HG03354 (cell line): ENCODE data around the gene FHIP1A.
A peak's percentile ranks its signal among the peaks of the same experiment; 100 is the strongest.
"Not testable (repeated sequence)": the region's sequence is repeated elsewhere in the genome, so short reads cannot be mapped to it uniquely, and the experiment has no call there.

ENCODE experiments used
- ATAC-seq: cut with Tn5 transposase; IDR thresholded peaks from one replicate; pipeline ENCODE4 v1.9.1; 2021; ENCODE audit warnings: mild to moderate bottlenecking; ENCODE audit not compliant: unreplicated experiment, poor library complexity, severe bottlenecking

The FHIP1A gene

DNA sequence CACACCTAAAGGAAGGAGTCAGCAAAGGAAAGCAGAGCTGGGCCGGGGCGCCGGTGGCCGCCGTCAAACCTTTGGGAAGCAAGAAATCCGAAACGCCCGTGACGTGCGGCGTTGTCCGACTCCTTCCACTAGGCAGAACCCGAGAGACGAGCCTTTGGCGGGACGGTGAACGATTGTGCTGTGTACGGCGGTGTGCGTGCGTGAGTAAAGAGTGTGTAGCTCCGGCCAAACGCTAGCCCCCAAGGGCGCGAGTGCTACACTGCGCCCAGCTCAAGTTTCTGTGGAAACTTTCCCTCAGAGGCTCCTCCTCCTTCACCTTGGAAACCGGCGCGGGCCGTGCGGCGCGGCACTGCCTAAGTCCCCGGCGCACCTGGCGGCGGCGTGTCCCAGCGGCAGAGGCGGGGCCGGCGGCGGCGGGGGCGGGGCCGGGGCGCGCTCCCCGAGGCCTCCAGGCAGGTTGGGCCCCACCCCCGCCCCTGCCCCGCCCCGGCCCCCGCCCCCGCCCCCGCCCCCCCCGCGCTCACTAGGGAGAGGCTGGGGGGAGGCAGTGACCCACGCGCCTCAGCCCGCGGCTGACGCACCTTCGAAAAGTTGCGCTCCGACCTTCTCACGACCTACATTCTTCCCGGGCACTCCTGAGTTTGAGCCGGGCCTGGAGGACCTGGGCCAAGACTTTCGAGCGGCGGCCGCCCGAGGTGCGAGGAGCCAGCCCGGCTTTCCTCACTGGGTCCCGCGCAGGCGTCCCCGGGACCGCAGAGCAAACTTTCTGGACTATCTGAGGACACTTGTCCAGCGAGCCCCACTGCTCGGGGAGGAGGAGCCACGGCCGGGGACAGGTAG, at the start of gene FHIP1A:
Gene FHIP1A (plus strand): TSS at position 547 of the 840 bp plus-strand sequence. CDS start 157,084 bp downstream, outside the sequence.
- peak; percentile 82 for ATAC-seq

DNA sequence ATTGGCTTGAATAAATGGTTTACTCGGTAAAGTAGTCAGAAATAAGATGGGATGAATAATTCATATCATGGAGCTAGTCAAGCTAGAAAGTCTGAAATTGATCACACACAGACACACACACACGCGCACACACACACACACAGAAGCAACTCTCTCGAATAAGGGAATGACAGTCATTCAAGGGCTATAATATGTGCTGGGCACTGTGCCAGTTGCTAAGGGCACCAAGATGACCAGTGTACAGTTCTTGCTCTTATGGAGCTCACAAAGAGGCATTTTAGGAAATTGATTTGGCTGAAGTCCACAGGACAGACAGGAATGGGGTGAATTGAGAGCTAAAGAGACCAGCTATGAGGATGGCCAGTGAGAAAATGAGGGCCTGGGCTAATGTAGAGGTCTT, 49.4 kb upstream of the FHIP1A start:
- no peak for ATAC-seq

DNA sequence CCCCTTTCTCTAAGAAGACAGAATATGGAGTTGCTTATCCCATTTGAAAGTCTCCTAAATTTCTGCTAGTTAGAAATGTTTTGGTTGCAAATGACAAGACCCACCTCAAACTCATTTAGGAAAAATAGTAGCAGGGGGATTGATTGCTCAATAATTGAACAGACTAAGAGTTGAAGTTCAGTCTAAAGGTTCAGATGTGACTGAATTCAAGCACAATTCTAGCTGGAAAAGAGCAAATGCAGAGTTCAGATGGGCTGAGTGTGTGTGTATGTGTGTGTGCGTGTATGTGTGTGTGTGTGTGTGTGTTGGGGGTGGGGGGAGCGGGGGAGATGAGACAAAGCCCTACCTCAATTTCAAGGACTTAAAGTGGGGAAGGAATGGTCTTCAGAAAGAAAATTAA, 47.9 kb upstream of the FHIP1A start:
- ATAC-seq: no peak

DNA sequence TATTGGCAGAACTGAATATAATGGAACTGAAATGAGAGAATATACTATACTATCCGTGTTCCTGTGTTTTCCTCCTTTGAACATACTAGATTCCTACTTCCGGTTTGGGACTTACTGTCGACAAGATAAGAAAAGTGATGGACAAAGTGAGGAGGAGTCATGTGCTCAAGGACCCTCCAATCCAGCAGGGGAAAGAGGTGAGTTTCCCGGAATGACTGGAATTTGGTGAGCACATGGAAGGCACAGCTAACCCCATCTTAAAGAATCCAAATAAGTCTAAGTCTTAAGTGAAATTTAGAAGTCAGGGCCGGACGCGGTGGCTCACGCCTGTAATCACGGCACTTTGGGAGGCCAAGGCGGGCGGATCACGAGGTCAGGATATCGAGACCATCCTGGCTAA, 47.0 kb upstream of the FHIP1A start:
- no peak for ATAC-seq

DNA sequence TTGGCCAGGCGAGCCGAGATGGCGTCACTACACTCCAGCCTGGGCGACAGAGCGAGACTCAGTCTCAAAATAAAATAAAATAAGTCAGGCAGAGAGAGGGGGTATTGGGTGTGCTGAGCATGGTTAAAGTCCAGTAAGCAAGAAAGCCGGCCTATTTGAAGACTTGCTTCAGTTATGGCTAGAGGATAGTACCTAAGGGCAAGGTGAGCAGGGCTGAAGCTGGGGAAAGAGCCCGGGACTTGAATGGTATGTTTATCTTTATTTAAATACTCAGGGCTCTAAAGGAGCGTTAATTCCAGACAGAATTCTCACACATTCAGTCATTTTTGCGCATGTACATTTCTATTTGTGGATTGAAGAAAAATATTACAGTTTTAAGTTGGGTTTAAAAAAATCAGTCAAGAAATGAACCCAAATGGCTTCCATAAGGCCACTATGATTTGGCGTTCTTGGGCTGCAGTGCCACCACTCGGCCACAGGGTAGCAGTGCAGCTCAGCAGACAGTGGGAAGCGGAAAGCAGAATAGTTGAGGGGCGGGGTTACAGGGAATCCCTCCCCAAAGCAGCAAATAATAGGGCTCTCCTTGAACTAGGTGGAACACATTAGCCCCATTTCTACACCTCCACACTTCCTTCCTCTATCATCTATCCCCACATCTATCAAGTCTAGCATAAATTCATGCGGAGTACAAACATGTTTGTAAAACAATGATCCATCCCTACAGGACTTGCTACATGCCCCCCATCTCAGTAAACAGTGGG, 46.4 kb upstream of the FHIP1A start:
- ATAC-seq: peak; percentile 100

DNA sequence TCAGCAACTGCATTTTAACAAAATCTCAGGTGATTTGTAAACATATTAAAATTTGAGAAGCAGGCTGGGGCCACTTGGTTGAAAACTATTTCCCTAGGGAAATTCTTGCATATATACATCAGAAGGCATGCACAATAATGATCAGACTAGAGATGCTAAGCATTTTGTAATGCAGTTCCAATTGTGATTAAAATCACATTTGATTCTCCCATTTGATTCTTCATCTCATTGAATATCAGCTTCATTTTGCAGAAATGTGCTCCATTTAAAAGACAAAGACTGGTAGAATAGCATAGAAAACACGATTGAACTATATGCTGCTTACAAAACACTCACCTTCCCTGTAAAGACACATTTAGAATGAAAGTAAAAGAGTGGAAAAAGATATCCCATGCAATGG, 32.4 kb upstream of the FHIP1A start:
- no peak for ATAC-seq

DNA sequence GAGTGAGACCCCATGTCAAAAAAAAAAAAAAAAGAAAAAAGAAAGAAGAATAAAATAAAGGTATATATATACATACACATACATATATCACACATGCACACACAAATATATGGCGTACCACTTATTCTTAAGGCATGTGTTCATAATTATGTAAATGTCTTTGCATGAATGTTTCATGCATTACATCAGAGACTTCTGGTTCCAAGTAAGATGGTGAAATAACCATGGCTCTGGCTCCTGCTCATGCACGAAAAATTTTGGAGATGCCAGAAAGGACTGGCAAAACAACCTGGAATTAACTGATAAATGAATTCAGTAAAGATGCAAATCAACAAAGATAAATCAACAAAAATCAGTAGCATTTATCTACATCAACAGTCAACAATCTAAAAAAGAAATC, 19.7 kb upstream of the FHIP1A start:
- ATAC-seq: no peak

DNA sequence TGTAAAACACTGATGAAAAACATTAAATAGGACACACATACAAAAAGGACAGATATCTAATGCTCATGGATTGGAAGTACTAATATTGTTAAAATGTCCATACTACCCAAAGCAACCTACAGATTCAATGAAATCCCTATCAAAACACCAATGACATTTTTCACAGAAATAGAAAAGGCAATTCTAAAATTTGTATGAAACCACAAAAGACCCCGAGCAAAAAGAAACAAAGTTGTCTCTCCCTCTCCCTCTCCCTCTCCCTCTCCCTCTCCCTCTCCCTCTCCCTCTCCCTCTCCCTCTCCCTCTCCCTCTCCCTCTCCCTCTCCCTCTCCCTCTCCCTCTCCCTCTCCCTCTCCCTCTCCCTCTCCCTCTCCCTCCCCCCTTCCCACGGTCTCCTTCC, 19.2 kb upstream of the FHIP1A start:
- not testable (repeated sequence) for ATAC-seq

DNA sequence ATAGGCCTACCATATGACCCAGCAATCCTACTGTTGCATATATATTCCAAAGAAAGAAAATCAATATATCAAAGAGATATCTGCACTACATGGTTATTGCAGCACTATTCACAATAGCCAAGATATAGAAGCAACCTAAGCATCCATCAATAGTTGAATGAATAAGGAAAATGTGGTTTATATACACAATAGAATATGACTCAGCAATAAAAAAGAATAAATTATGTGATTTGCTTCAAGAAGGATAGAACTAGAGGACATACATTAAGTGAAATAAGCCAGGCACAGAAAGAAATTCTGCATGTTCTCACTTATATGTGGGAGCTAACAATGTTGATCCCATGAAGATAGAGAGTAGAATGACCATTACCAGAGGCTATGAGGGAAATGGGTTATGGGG, 13.1 kb upstream of the FHIP1A start:
- ATAC-seq: no peak

DNA sequence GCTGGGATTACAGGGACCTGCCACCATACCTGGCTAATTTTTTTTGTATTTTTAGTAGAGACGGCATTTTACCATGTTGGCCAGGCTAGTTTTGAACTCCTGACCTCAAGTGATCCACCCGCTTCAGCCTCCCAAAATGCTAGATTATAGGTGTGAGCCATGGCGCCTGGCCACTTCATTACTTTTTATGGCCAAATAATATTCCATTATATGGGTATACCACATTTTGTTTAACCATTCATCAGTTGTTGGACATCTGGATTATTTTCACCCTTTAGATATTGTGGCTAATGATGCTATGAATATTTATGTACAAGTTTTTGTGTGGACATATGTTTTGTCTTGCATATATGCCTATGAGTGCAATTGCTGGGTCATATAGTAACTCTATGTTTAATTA, 8.6 kb upstream of the FHIP1A start:
- no peak for ATAC-seq

DNA sequence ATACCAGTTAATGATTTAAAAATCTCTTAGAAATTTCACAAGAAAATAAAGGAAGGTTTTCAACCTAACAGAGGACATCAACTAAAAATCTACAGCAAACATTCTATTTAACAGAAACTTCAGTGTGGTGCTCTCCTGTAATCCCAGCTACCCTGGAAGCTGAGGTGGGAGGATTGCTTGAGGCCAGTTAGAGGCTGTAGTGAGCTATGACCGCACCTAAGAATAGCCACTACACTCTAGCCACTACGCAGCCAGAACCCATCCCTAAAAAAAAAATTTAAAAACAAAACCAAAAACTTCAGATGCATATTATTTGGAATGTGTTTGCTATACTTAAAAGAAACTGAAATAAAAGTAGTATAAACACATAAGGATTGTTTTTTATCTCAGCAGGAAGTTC, 7.2 kb upstream of the FHIP1A start:
- no peak for ATAC-seq

DNA sequence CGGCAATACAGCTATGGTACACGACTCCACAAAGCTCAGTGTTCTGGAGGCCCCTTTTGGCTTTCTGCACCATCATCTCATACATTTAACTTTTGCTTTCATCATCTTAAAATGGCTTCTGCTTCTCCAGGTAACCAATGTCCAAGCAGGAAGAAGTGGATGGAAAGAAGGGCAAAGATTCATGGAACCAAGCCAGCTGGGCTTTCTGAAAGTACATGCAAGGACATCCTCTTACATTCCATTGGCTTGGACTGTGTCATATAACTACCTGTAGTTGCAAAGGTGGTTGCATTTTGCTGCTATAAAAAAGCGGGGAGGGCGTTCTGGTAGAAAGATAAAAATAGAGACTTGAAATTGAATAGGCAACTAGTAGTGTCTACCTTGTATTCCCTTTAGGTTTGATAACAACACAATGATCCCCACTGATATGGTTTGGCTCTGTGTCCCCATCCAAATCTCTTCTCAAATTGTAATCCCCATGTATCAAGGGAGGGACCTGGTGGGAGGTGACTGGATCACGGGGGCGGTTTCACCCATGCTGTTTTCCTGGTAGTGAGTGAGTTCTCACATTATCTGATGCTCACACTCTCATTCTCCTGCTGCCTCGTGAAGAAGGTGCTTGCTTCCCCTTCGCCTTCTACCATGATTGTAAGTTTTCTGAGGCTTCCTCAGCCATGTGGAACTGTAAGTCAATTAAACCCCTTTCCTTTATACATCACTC, 6.7 kb upstream of the FHIP1A start:
- no peak for ATAC-seq

DNA sequence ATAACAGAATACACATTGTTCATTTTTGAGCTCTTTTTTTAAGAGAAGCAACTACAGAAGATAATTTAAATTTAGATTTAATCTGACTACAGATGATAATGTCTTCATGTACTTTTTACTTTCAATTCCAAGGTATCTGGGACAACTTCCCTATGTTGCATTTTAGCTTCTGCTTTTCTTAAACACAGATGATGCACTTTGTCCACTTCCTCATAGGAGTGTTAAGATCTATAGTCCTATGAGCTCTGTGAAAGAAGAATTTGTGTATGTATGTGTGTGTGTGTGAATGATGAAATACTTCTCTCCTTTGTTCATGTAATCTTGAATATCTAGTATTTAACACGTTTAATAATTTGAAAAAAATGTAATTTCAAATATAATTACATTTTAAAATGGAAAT, 5.3 kb upstream of the FHIP1A start:
- no peak for ATAC-seq

DNA sequence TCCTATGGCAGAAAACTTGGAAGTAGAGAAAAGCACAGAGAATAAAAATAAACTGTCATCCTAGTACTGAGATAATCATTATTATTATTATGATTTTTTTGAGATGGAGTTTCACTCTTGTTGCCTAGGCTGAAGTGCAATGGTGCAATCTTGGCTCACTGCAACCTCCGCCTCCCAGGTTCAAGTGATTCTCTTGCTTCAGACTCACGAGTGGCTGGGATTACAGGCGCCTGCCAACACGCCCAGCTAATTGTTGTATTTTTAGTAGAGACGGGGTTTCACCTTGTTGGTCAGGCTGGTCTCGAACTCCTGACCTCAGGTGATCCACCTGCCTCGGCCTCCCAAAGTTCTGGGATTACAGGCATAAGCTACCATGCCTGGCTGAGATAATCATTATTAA, 4.2 kb upstream of the FHIP1A start:
- not testable (repeated sequence) for ATAC-seq

DNA sequence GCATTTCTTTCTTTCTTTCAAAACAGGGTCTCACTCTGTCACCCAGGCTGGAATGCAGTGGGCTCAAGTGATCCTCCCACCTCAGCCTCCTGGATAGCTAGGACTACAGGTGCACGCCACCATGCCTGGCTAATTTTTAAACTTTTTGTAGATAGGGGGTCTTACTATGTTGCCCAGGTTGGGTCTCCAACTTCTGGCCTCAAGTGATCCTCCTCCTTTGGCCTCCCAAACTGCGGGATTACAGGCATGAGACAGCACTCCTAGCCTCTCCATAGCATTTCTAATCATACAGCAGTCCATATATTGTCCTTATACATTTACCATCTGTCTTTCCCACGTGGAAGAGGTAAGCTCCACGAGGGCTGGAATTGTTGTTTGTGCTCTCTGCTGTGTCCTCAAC, 2.0 kb upstream of the FHIP1A start:
- ATAC-seq: no peak

DNA sequence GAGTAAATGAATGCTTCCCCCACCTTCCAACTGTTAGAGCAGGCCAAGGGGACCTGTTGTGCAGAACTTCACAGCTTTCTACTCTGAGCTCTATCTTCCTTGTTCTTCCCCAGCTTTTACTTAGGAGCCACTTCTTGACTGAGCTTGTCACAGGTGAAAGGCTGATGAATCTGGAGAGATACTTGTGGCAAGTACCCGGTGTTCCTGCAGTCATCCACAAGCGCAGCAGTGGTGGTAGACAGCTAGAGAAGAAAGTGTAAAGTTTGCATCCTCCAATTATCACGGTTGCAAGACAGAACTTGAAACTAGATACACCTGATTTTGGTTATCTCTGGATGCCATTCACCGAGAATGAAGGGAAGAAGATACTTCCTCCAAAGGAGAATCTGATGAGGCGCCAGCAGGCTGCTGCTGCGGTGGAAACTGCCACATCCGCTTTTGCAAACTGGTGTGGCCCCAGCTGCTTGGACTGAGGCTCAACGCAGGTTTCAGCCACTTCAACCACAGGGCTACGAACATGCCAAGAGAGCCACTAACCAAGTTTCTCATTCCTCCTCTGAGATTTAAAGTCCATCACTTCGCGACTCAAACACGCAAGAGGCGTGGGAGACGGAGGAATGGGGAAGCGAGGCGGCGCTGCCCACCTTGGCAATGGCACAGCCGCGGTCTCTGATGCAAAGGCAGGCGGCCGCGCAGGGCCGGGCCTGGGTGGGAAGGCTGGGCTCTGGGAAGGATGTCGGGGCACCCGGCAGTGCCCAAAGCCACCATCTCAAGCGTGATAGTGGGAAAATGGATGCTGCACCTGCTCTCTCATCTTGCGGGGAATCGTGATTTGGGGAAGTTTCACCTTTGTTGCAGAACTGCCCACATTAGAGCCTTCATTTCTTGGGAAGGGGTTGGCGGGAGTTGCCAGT, 1.3 kb upstream of the FHIP1A start:
- ATAC-seq: peak; percentile 83

DNA sequence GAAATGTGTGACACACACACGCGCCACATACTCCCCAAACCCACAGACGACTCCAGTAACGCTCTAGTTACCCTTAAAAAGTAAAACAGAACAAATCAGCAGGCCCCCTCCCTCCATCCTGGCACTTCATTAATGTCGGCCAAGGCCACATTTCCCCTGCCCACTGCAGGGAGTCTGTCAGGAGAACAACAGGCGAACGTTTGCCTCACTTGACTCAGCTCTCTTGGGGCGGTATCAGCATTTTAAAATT, 671 bp upstream of the FHIP1A start:
- no peak for ATAC-seq

DNA sequence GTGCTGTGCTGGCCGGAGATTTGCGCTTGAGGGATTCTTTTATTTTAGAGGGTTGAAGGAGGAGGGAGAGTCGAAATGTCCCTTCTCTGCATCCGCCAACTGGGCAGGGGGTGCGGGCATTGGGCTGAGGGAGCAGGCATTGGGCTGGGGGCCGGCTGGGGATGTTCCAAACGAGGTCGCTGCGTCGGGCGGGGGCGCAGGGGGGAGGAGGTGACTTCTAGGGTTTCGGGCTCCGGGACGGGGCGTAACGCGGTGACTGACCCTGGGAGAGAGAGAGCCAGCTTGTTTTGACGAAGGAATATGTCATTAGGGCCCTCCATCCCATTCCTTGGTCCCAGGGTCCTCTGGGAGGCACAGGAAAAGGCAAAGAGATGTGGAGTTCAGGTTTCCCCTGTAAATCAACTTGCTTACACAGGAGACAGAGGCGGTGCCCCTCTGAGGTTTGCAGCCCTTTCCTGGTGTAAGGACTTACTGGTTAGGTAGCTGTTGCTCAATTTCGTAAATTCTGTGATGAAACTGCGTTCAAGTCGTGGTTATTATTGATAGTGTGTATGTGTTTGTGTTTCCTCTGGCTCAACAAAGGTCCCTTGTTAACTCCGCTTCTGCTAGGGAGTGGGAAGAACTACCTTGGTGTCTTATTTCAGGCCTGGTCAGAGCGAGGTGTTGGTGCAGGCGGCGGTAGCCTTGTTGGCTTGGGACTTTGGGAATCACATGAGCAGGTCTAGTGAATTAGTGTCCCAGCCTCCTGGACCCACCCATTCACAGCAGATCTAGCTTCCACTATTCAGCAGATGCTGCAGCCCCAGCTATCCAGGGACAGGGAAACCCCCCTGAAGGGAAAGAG, 716 bp downstream of the FHIP1A start:
- ATAC-seq: no peak

DNA sequence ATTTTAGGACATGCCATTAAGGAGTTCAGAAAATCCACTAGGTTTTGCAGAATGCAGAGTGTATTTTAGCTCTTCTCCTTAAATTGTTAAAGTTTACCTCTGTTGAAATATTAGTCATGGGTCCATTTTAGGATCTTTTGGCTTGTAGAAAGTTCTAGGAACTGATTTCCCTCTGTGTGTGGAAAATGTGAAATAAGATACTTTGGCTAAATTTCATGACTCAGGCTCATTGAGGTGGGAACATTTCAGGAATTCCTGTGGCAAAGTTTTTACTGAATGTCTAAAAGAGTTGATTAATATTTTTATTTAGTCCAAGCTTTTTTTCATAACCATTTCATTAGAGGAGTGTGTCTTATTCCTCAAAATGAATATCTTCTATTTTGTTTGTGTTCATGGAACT, 7.0 kb downstream of the FHIP1A start:
- ATAC-seq: no peak
